HPDE6-E6E7 (cell line): ENCODE data around the gene DCUN1D2.
"Not testable (repeated sequence)": the region's sequence is repeated elsewhere in the genome, so short reads cannot be mapped to it uniquely, and the experiment has no call there.

Experiments used
- DNase-seq: peaks from one replicate; pipeline ENCODE4 v3.0.0; 2011; ENCODE audit warnings: missing footprints; ENCODE audit errors: extremely low spot score

The DCUN1D2 gene

GRCh38 chr13:113490496-113491417 lies at the start of gene DCUN1D2:
DCUN1D2 (minus strand) TSS chr13:113490711; CDS start chr13:113490669, 42 bp downstream.
- DNase-seq: peak; percentile 91

GRCh38 chr13:113539822-113540221 lies 49.3 kb upstream of the DCUN1D2 start:
- no peak for DNase-seq

- DNase-seq: no peak
Observed at GRCh38 chr13:113539176-113539575, 48.7 kb upstream of the DCUN1D2 start.

GRCh38 chr13:113538689-113539058 lies 48.2 kb upstream of the DCUN1D2 start:
- DNase-seq: no peak

- DNase-seq: no peak
Observed at GRCh38 chr13:113537909-113538688, 47.6 kb upstream of the DCUN1D2 start.

GRCh38 chr13:113537205-113537604 lies 46.7 kb upstream of the DCUN1D2 start:
- no peak for DNase-seq

GRCh38 chr13:113536461-113537110 lies 46.1 kb upstream of the DCUN1D2 start:
- no peak for DNase-seq

- no peak for DNase-seq
Observed at GRCh38 chr13:113535381-113535781, 44.9 kb upstream of the DCUN1D2 start.

- DNase-seq: no peak
Observed at GRCh38 chr13:113534236-113534860, 43.8 kb upstream of the DCUN1D2 start.

- no peak for DNase-seq
Observed at GRCh38 chr13:113533161-113533840, 42.8 kb upstream of the DCUN1D2 start.

- no peak for DNase-seq
Observed at GRCh38 chr13:113532156-113532806, 41.8 kb upstream of the DCUN1D2 start.

- no peak for DNase-seq
Observed at GRCh38 chr13:113531041-113531873, 40.7 kb upstream of the DCUN1D2 start.

- DNase-seq: no peak
Observed at GRCh38 chr13:113528813-113529180, 38.3 kb upstream of the DCUN1D2 start.

GRCh38 chr13:113528101-113528812 lies 37.7 kb upstream of the DCUN1D2 start:
- no peak for DNase-seq

GRCh38 chr13:113527272-113527958 lies 36.9 kb upstream of the DCUN1D2 start:
- DNase-seq: no peak

GRCh38 chr13:113526466-113527220 lies 36.1 kb upstream of the DCUN1D2 start:
- DNase-seq: no peak

- not testable (repeated sequence) for DNase-seq
Observed at GRCh38 chr13:113522438-113522837, 31.9 kb upstream of the DCUN1D2 start.

GRCh38 chr13:113520571-113520970 lies 30.1 kb upstream of the DCUN1D2 start:
- DNase-seq: no peak
